ENCODE results near the gene EIF4A2. TPM values are rescaled to one million over a fixed set of nuclear protein-coding genes. Genes with fewer than 3 reads are reported as not detected.

Gene EIF4A2
- total RNA-seq, 1 donor from 2014 or later: 292 TPM

- Histone ChIP-seq H3K4me3 (ENCODE audit: low read depth, low read length) (peak overlapping the region; percentile 10), H3K36me3 (ENCODE audit: control insufficient read depth, insufficient read depth, low read length) (peaks cover 2% of the 10 kb centered on the region), H3K27me3 (ENCODE audit: control insufficient read depth, insufficient read depth, low read length) (no peaks in the 10 kb centered on the region)
- no peak for TF ChIP-seq CTCF (IDR thresholded peaks at IDR 0.05; ENCODE audit: insufficient read depth, low read length, poor library complexity, severe bottlenecking)
- no peak for DNase-seq (ENCODE audit: low read depth)
These were observed 3.5 kb downstream of the EIF4A2 start for GRCh38 chr3:186786922-186787321.

GRCh38 chr3:186787642-186788481 lies 4.5 kb downstream of the EIF4A2 start:
- DNase-seq (ENCODE audit: low read depth): no peak
- H3K4me3 ChIP-seq (ENCODE audit: low read depth, low read length): no peak overlapping the region
- TF ChIP-seq CTCF (IDR thresholded peaks at IDR 0.05; ENCODE audit: insufficient read depth, low read length, poor library complexity, severe bottlenecking): no peak
- peaks cover 2% of the 10 kb centered on the region for H3K36me3 ChIP-seq (ENCODE audit: control insufficient read depth, insufficient read depth, low read length)
- H3K27me3 ChIP-seq (ENCODE audit: control insufficient read depth, insufficient read depth, low read length): no peaks in the 10 kb centered on the region

- DNase-seq (ENCODE audit: low read depth): no peak
- Histone ChIP-seq H3K36me3 (ENCODE audit: control insufficient read depth, insufficient read depth, low read length) (peaks cover 2% of the 10 kb centered on the region), H3K27me3 (ENCODE audit: control insufficient read depth, insufficient read depth, low read length) (no peaks in the 10 kb centered on the region), H3K4me3 (ENCODE audit: low read depth, low read length) (no peak overlapping the region)
- TF ChIP-seq CTCF (IDR thresholded peaks at IDR 0.05; ENCODE audit: insufficient read depth, low read length, poor library complexity, severe bottlenecking): no peak
These were observed 5.3 kb downstream of the EIF4A2 start for GRCh38 chr3:186788482-186789370.

DNA sequence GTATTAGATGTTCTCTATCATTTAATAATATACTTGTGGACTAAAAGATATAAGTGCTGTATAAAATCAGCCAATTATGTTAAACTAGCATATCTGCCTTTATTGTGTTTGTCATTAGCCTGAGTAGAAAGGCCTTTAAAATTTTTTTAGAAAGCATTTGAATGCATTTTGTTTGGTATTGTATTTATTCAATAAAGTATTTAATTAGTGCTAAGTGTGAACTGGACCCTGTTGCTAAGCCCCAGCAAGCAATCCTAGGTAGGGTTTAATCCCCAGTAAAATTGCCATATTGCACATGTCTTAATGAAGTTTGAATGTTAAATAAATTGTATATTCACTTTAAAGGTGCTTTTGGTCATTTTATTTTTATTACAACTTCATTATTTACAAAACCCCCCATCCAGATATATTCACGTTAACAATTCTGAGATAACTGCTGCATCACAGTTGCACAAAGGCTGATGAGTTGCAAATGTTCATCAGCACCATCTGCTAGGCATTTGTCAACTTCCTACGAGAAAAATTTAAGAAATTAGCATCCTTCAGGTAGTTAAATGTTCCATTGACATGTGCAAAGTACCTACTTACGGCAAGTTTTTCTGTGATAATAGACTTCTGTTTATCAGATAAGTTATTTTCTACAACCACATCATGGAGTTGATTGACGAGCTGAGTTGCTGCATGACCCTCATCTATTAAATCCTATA lies 6.3 kb downstream of the EIF4A2 start:
- no peak for TF ChIP-seq CTCF (IDR thresholded peaks at IDR 0.05; ENCODE audit: insufficient read depth, low read length, poor library complexity, severe bottlenecking)
- H3K4me3 ChIP-seq (ENCODE audit: low read depth, low read length): no peak overlapping the region
- no peaks in the 10 kb centered on the region for H3K27me3 ChIP-seq (ENCODE audit: control insufficient read depth, insufficient read depth, low read length)
- no peaks in the 10 kb centered on the region for H3K36me3 ChIP-seq (ENCODE audit: control insufficient read depth, insufficient read depth, low read length)
- DNase-seq (ENCODE audit: low read depth): no peak

DNA sequence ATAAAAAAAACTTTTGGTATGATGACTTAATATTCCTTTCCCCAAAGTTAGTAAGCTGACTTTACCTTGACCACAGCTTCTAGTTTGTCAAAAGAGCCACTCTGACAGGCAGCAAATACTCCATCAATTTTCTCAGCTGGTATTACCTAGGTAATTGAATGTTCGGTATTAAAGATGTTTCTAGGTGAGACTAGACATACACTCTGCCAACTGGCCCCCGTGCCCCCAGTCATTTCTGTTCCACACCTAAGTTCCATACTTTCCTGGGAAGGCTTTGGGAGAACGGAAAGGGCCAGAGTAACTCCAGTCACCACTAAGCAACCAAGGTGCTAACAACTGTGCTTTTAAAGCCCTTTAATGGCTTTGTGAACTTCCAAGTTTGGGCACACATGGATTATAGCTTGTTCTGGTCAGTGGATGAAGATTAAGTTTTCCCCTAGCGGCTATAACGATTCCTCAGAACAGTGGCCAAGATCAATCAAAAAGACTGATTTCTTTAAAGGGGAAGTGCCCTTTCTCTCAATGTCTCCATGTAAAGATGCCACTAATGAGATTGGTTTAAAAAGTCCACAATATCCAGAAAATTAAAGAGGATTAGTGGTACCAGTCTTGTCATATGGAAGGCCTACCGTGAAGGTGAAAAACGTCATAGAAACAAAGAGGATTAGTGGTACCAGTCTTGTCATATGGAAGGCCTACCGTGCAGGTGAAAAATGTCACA lies 7.0 kb downstream of the EIF4A2 start:
- no peak for TF ChIP-seq CTCF (IDR thresholded peaks at IDR 0.05; ENCODE audit: insufficient read depth, low read length, poor library complexity, severe bottlenecking)
- Histone ChIP-seq H3K27me3 (ENCODE audit: control insufficient read depth, insufficient read depth, low read length) (no peaks in the 10 kb centered on the region), H3K4me3 (ENCODE audit: low read depth, low read length) (no peak overlapping the region), H3K36me3 (ENCODE audit: control insufficient read depth, insufficient read depth, low read length) (no peaks in the 10 kb centered on the region)
- no peak for DNase-seq (ENCODE audit: low read depth)
